HepG2 (cell line): ENCODE measurements around the gene ABHD6. TPM values are rescaled to one million over a fixed set of nuclear protein-coding genes. Genes with fewer than 3 reads are reported as not detected.

Source experiments
- AKNA ChIP-seq: sonication (generic); formaldehyde crosslinking; IDR thresholded peaks from 2 replicates; pipeline ENCODE4 v1.4.0; 2020; ENCODE audit warnings: missing genetic modification reagents, borderline replicate concordance
- HIC2 ChIP-seq: sonication (generic); formaldehyde crosslinking; IDR thresholded peaks from 2 replicates; pipeline ENCODE4 v1.9.0; 2022; ENCODE audit warnings: low read depth, missing genetic modification reagents
- IKZF1 ChIP-seq: fragments of 450-650 bp; IDR thresholded peaks from 2 replicates; pipeline ENCODE4 v1.7.1; 2016
- MTA3 ChIP-seq: sonication (generic); formaldehyde crosslinking; IDR thresholded peaks from 2 replicates; pipeline ENCODE4 v1.4.0; 2020; ENCODE audit warnings: missing genetic modification reagents
- MYC ChIP-seq: sonication (generic); formaldehyde crosslinking; IDR thresholded peaks from 2 replicates; pipeline ENCODE4 v1.9.0; 2021; ENCODE audit warnings: missing genetic modification reagents, borderline replicate concordance
- NCOA1 ChIP-seq: sonication (generic); formaldehyde crosslinking; IDR thresholded peaks from 2 replicates; pipeline ENCODE4 v1.9.0; 2021; ENCODE audit warnings: missing genetic modification reagents
- RBFOX2 ChIP-seq: fragments of 200-400 bp; formaldehyde crosslinking; IDR thresholded peaks from 2 replicates; pipeline ENCODE4 v1.6.1; 2017; ENCODE audit warnings: low read depth, mild to moderate bottlenecking, low read length
- REL ChIP-seq: sonication (generic); formaldehyde crosslinking; conservative IDR thresholded peaks from 2 replicates; pipeline ENCODE4 v1.8.0; 2022; ENCODE audit warnings: mild to moderate bottlenecking, missing genetic modification reagents, moderate library complexity
- SAFB2 ChIP-seq: sonication (generic); formaldehyde crosslinking; IDR thresholded peaks from 2 replicates; pipeline ENCODE4 v1.5.1; 2020; ENCODE audit warnings: missing genetic modification reagents, low read depth, mild to moderate bottlenecking, borderline replicate concordance
- SMARCC2 ChIP-seq: fragments of 450-650 bp; IDR thresholded peaks from 2 replicates; pipeline ENCODE4 v1.6.1; 2017; ENCODE audit warnings: antibody characterized with exemption, mild to moderate bottlenecking
- SNRNP70 ChIP-seq: fragments of 200-400 bp; formaldehyde crosslinking; IDR thresholded peaks from 2 replicates; pipeline ENCODE4 v1.6.1; 2017; ENCODE audit warnings: mild to moderate bottlenecking, low read depth, low read length, moderate library complexity
- SRY ChIP-seq: sonication (generic); formaldehyde crosslinking; IDR thresholded peaks from 2 replicates; pipeline ENCODE4 v1.8.0; 2022; ENCODE audit warnings: mild to moderate bottlenecking, missing genetic modification reagents
- TBX2 ChIP-seq: sonication (generic); formaldehyde crosslinking; IDR thresholded peaks from 2 replicates; pipeline ENCODE4 v1.5.0; 2020; ENCODE audit warnings: missing genetic modification reagents, mild to moderate bottlenecking, borderline replicate concordance
- ZFY ChIP-seq: sonication (generic); formaldehyde crosslinking; IDR thresholded peaks from 2 replicates; pipeline ENCODE4 v1.4.0; 2020; ENCODE audit warnings: missing genetic modification reagents
- ZNF10 ChIP-seq: sonication (generic); formaldehyde crosslinking; IDR thresholded peaks from 2 replicates; pipeline ENCODE4 v1.4.0; 2020; ENCODE audit warnings: mild to moderate bottlenecking, low read depth, missing genetic modification reagents, borderline replicate concordance
- ZNF282 ChIP-seq: fragments of 450-650 bp; IDR thresholded peaks from 2 replicates; pipeline ENCODE4 v1.6.1; 2018; ENCODE audit not compliant: partially characterized antibody
- ZNF331 ChIP-seq: sonication (generic); formaldehyde crosslinking; IDR thresholded peaks from 2 replicates; pipeline ENCODE4 v1.4.0; 2020; ENCODE audit warnings: missing genetic modification reagents
- ZNF619 ChIP-seq: sonication (generic); formaldehyde crosslinking; IDR thresholded peaks from 2 replicates; pipeline ENCODE4 v1.4.0; 2020; ENCODE audit warnings: mild to moderate bottlenecking, missing genetic modification reagents
- ZNF644 ChIP-seq: IDR thresholded peaks from 2 replicates; pipeline ENCODE4 v1.6.1; 2016; ENCODE audit warnings: low read depth
- ZNF879 ChIP-seq: sonication (generic); formaldehyde crosslinking; IDR thresholded peaks from 2 replicates; pipeline ENCODE4 v1.8.1; 2023; ENCODE audit warnings: missing genetic modification reagents
- polyA plus RNA-seq, 8 experiments: library from polyadenylated mRNA; depleted of rRNA in 3 of 8; stranded (reverse) in 7 of 8; unstranded in 1 of 8; fragments of >200 nt; fragmentation: Illumina TruSeq in 4 of 8; extraction: Trizol in 4 of 8; gene quantifications; 2 replicates each; pipeline versions ENCODE4 v1.2.1 to v1.2.3, GENCODE V29; 2011 to 2016; ENCODE audit warnings: low read depth in 4 of 8, missing spikeins in 1 of 8, mixed read lengths in 1 of 8; ENCODE audit not compliant: insufficient read depth in 1 of 8
- total RNA-seq, 5 experiments: library from RNA; depleted of rRNA; stranded (reverse); fragments of >200 nt; fragmentation: Illumina TruSeq; extraction: Trizol; gene quantifications; 2 replicates each; pipeline ENCODE4 v1.2.3, GENCODE V29; 2016; ENCODE audit warnings: low read depth in 1 of 5
- TF ChIP-seq, protein P1 (sequence below): sonication (generic); formaldehyde crosslinking; IDR thresholded peaks from 2 replicates; pipeline ENCODE4 v1.4.0; 2020; ENCODE audit warnings: low read depth, mild to moderate bottlenecking, missing genetic modification reagents
- TF ChIP-seq, protein P2 (sequence below): IDR thresholded peaks from 2 replicates; pipeline ENCODE4 v1.6.1; 2012; ENCODE audit warnings: low read depth, low read length, improper control_type of control experiment

The ABHD6 gene
- total and polyA plus RNA-seq, 2 of the 13 experiments (the other 11 are each of a cell fraction or from before 2014, with no cell fraction given): 9.0 to 17.2 TPM

- TF ChIP-seq, protein P1, sequence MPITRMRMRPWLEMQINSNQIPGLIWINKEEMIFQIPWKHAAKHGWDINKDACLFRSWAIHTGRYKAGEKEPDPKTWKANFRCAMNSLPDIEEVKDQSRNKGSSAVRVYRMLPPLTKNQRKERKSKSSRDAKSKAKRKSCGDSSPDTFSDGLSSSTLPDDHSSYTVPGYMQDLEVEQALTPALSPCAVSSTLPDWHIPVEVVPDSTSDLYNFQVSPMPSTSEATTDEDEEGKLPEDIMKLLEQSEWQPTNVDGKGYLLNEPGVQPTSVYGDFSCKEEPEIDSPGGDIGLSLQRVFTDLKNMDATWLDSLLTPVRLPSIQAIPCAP (CRISPR knock-in tag): no peak
- TF ChIP-seq ZNF644 (CRISPR knock-in tag) (no peak), SMARCC2 (no peak), SRY (CRISPR knock-in tag) (no peak; the same call in 1 of the 2 replicates), SAFB2 (no peak), AKNA (CRISPR knock-in tag) (no peak), TBX2 (peak; percentile 60; the same call in 1 of the 2 replicates), SNRNP70 (no peak), IKZF1 (no peak), NCOA1 (no peak), ZFY (CRISPR knock-in tag) (peak; percentile 31), ZNF10 (CRISPR knock-in tag) (no peak), MTA3 (CRISPR knock-in tag) (no peak), HIC2 (CRISPR knock-in tag) (peak; percentile 45), ZNF331 (CRISPR knock-in tag) (no peak), ZNF282 (no peak), MYC (CRISPR knock-in tag) (peak; percentile 79), ZNF619 (peak; percentile 71; the same call in 1 of the 2 replicates), RBFOX2 (peak; percentile 25; the same call in 1 of the 2 replicates), REL (peak; percentile 71; the same call in 1 of the 2 replicates), ZNF879 (CRISPR knock-in tag) (peak; percentile 51; the same call in 1 of the 2 replicates)
- TF ChIP-seq, protein P2, sequence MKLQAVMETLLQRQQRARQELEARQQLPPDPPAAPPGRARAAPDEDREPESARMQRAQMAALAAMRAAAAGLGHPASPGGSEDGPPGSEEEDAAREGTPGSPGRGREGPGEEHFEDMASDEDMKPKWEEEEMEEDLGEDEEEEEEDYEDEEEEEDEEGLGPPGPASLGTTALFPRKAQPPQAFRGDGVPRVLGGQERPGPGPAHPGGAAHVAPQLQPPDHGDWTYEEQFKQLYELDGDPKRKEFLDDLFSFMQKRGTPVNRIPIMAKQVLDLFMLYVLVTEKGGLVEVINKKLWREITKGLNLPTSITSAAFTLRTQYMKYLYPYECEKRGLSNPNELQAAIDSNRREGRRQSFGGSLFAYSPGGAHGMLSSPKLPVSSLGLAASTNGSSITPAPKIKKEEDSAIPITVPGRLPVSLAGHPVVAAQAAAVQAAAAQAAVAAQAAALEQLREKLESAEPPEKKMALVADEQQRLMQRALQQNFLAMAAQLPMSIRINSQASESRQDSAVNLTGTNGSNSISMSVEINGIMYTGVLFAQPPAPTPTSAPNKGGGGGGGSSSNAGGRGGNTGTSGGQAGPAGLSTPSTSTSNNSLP: no peak
Measured at GRCh38 chr3:58237941-58238681, 519 bp downstream of the ABHD6 start (continued).
